Measurements from ENCODE around the gene ARHGAP5.

Gene ARHGAP5

GRCh38 chr14:32201816-32202490 is 124.8 kb downstream of the ARHGAP5 start, which contains the start of gene RNU6-7:
RNU6-7 (plus strand) TSS chr14:32202045.
- DNase-seq (ENCODE audit: low spot score) (no peak), ATAC-seq (ENCODE audit: low read depth) (peak; percentile 2)
- H3K27me3 ChIP-seq (ENCODE audit: insufficient read depth, poor library complexity, severe bottlenecking) = no peaks in the 10 kb centered on the region
- H3K9me3 ChIP-seq (ENCODE audit: severe bottlenecking) = no peaks in the 10 kb centered on the region
- H3K27ac ChIP-seq (ENCODE audit: poor library complexity, severe bottlenecking) = peak within 1 kb of the TSS; percentile 53
- TF ChIP-seq, protein P1, sequence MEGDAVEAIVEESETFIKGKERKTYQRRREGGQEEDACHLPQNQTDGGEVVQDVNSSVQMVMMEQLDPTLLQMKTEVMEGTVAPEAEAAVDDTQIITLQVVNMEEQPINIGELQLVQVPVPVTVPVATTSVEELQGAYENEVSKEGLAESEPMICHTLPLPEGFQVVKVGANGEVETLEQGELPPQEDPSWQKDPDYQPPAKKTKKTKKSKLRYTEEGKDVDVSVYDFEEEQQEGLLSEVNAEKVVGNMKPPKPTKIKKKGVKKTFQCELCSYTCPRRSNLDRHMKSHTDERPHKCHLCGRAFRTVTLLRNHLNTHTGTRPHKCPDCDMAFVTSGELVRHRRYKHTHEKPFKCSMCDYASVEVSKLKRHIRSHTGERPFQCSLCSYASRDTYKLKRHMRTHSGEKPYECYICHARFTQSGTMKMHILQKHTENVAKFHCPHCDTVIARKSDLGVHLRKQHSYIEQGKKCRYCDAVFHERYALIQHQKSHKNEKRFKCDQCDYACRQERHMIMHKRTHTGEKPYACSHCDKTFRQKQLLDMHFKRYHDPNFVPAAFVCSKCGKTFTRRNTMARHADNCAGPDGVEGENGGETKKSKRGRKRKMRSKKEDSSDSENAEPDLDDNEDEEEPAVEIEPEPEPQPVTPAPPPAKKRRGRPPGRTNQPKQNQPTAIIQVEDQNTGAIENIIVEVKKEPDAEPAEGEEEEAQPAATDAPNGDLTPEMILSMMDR (IDR thresholded peaks at IDR 0.05; ENCODE audit: poor library complexity, severe bottlenecking) = no peak
- H3K4me1 ChIP-seq (ENCODE audit: insufficient read depth, poor library complexity, severe bottlenecking) = peaks cover 6% of the 10 kb centered on the region
- no peaks in the 10 kb centered on the region for H3K36me3 ChIP-seq (ENCODE audit: low read depth)
- H3K4me3 ChIP-seq (ENCODE audit: severe bottlenecking) = peak within 1 kb of the TSS; percentile 70

DNA sequence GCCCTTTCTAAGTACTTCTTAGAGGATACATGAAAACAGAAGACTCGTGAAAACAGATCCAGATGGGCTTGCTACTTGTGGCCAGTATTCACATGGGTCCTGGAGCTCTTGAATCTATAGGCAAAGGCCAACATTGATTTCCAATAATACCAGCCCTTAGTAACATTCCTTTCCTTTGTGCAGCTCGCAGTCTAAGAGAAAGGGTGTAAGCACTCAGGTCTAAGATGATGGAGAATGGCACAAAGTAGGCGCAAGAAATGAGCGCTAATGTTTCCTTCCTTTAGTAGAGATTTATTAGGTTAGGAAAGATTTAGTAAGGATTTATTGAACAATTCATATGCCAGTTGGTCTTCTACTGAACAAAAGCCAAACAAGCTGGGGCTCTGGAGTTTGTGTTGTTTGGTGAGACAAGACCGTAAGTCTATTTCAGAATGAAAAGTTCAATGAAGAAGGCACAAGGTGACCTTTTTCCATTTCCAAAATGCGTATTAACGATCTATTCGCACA is 125.4 kb downstream of the ARHGAP5 start:
- H3K27me3 ChIP-seq (ENCODE audit: insufficient read depth, poor library complexity, severe bottlenecking) = no peaks in the 10 kb centered on the region
- no peaks in the 10 kb centered on the region for H3K36me3 ChIP-seq (ENCODE audit: low read depth)
- peaks cover 6% of the 10 kb centered on the region for H3K4me1 ChIP-seq (ENCODE audit: insufficient read depth, poor library complexity, severe bottlenecking)
- DNase-seq (ENCODE audit: low spot score) (no peak), ATAC-seq (ENCODE audit: low read depth) (0 out of 3 replicates have a peak, but pooled peaks have one; percentile 4)
- peak overlapping the region; percentile 53 for H3K27ac ChIP-seq (ENCODE audit: poor library complexity, severe bottlenecking)
- TF ChIP-seq, protein P1 (IDR thresholded peaks at IDR 0.05; ENCODE audit: poor library complexity, severe bottlenecking) = no peak
- H3K4me3 ChIP-seq (ENCODE audit: severe bottlenecking) = peak overlapping the region; percentile 70
- no peaks in the 10 kb centered on the region for H3K9me3 ChIP-seq (ENCODE audit: severe bottlenecking)

DNA sequence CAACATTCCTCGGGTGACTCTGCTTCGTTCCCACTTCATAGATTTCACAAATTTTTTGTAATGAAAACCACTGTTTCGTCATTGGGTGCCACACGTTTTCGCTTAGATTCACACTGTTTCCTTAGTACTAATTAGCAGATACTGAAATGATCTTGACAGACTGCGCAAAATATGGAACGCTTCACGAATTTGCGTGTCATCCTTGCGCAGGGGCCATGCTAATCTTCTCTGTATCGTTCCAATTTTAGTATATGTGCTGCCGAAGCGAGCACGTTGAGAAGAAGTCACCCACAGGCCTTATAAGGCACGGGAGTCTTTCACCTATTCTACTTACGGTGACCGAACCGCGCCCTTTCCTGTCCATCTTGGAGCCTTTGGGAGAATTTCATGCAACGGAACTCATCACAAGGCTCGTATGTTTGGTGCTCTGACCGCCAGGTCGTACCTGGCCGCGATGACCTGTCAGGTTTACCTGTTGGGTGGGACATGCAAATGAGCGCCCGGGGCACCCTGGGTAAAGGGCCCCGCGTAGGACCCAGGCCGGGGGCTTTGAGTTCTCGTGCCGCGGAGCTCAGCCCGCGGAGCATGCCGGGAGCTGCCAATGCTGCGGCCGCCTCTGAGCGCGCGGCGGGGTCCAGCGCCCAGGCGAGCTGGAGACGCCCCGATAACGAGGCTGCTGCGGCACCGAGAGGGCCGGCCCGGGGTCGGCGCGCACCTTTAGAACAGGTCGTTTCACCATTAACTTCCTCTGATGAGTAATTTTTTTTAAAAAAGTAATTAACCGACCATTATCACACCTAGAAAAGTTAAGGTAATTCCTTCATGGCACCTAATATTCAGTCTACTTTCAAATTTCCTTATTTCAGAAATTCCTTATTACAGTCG is 126.1 kb downstream of the ARHGAP5 start, which contains the start of gene RNU6-8:
Gene RNU6-8, minus strand, starts transcription at position 272 of the 885 bp plus-strand sequence.
- peak; percentile 73 for ATAC-seq (ENCODE audit: low read depth)
- TF ChIP-seq, protein P1 (IDR thresholded peaks at IDR 0.05; ENCODE audit: poor library complexity, severe bottlenecking) = no peak
- peak within 1 kb of the TSS; percentile 53 for H3K27ac ChIP-seq (ENCODE audit: poor library complexity, severe bottlenecking)
- peak; percentile 93 for DNase-seq (ENCODE audit: low spot score)
- no peaks in the 10 kb centered on the region for H3K27me3 ChIP-seq (ENCODE audit: insufficient read depth, poor library complexity, severe bottlenecking)
- no peaks in the 10 kb centered on the region for H3K36me3 ChIP-seq (ENCODE audit: low read depth)
- H3K4me1 ChIP-seq (ENCODE audit: insufficient read depth, poor library complexity, severe bottlenecking) = peaks cover 6% of the 10 kb centered on the region
- peak within 1 kb of the TSS; percentile 70 for H3K4me3 ChIP-seq (ENCODE audit: severe bottlenecking)
- H3K9me3 ChIP-seq (ENCODE audit: severe bottlenecking) = no peaks in the 10 kb centered on the region

DNA sequence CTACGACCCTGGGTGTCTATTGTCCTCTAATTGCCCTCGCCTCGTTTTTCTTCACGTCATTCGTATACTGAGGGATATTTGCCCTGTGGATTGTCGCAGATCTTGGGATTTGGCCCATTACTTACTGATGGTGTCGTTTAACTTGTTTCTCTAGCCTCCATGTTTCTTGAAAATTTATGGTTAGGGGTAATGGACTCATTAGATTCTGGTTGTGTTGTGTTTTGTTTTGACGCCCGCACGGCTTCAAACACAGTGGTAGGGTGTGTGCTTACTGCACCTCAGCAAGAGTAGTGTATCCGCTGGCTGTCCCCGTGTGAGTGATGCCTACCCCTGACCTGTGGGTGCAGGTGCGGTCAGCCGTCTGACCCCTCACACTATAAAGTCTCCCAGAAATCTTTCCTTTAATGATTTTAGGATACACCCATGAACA is 126.8 kb downstream of the ARHGAP5 start:
- no peak for ATAC-seq (ENCODE audit: low read depth)
- Histone ChIP-seq H3K27me3 (ENCODE audit: insufficient read depth, poor library complexity, severe bottlenecking) (no peaks in the 10 kb centered on the region), H3K4me1 (ENCODE audit: insufficient read depth, poor library complexity, severe bottlenecking) (peaks cover 6% of the 10 kb centered on the region), H3K27ac (ENCODE audit: poor library complexity, severe bottlenecking) (peak overlapping the region; percentile 53), H3K36me3 (ENCODE audit: low read depth) (no peaks in the 10 kb centered on the region), H3K9me3 (ENCODE audit: severe bottlenecking) (no peaks in the 10 kb centered on the region), H3K4me3 (ENCODE audit: severe bottlenecking) (peak overlapping the region; percentile 70)
- TF ChIP-seq, protein P1 (IDR thresholded peaks at IDR 0.05; ENCODE audit: poor library complexity, severe bottlenecking) = no peak
- no peak for DNase-seq (ENCODE audit: low spot score)
